AG04450 (cell line): Measurements from ENCODE around the gene FGF14. TPM values are rescaled to one million over a fixed set of nuclear protein-coding genes. Genes with fewer than 3 reads are reported as not detected.
A peak's percentile ranks its signal among the peaks of the same experiment; 100 is the strongest.
"Not testable (repeated sequence)": the region's sequence is repeated elsewhere in the genome, so short reads cannot be mapped to it uniquely, and the experiment has no call there.

ENCODE experiments used
- CTCF ChIA-PET: fragments of 300-600, 350-600 bp; formaldehyde crosslinking; extraction: SDS; loops from one replicate; lab custom pipeline; 2022; ENCODE audit warnings: antibody characterized with exemption, inconsistent platforms; lab: Charles Lee
- POLR2A ChIA-PET: fragments of 350-600 bp; formaldehyde crosslinking; extraction: SDS; loops from one replicate; lab custom pipeline; 2021; ENCODE audit warnings: antibody characterized with exemption, inconsistent platforms; lab: Yijun Ruan, JAX
- DNase-seq: peaks from one replicate; pipeline ENCODE4 v3.0.0-alpha.2; 2011; ENCODE audit warnings: low read depth, low spot score
- H3K27ac ChIP-seq: one replicate; pipeline ENCODE4 v1.5.1; 2012; ENCODE audit warnings: low read depth, low read length, control low read depth
- H3K27me3 ChIP-seq: one replicate; pipeline ENCODE4 v1.6.0; 2012; ENCODE audit warnings: low read length; ENCODE audit not compliant: control insufficient read depth, insufficient read depth
- H3K4me3 ChIP-seq: 2 replicates; pipeline ENCODE4 v1.5.1; 2011; ENCODE audit warnings: mild to moderate bottlenecking, low read depth, low read length, control low read depth
- H3K9me3 ChIP-seq: 2 replicates; pipeline ENCODE4 v1.5.1; 2012; ENCODE audit warnings: low read length; ENCODE audit not compliant: control insufficient read depth, insufficient read depth
- CTCF ChIP-seq: IDR thresholded peaks from 2 replicates; pipeline ENCODE4 v1.5.1; 2011; ENCODE audit warnings: low read depth, low read length, control low read depth, inconsistent platforms
- polyA plus RNA-seq: library from polyadenylated mRNA; depleted of rRNA; stranded (reverse); fragments of >200 nt; gene quantifications from 2 replicates; pipeline ENCODE4 v1.2.3, GENCODE V29; 2011

The FGF14 gene
- polyA plus RNA-seq, 1 experiment = 0.01 TPM

- H3K27me3 ChIP-seq = no peaks in the 10 kb centered on the region
- no peak overlapping the region for H3K4me3 ChIP-seq
- DNase-seq = no peak
- ChIA-PET POLR2A (no interaction called here), CTCF (interaction anchor here (1.2 to 2.4 kb wide), 2 partner anchors 466 to 946 kb away, joined by 3 to 9 read pairs; no protein-coding TSS in a partner anchor)
- TF ChIP-seq CTCF = no peak
- H3K9me3 ChIP-seq = no peaks in the 10 kb centered on the region
- H3K27ac ChIP-seq = no peak overlapping the region
These were observed 311.3 kb downstream of the FGF14 start for GRCh38 chr13:102090532-102090931.

- no peak overlapping the region for H3K4me3 ChIP-seq
- H3K9me3 ChIP-seq = no peaks in the 10 kb centered on the region
- DNase-seq = no peak
- POLR2A ChIA-PET = no interaction called here
- TF ChIP-seq CTCF = no peak
- H3K27me3 ChIP-seq = no peaks in the 10 kb centered on the region
- H3K27ac ChIP-seq = no peak overlapping the region
- CTCF ChIA-PET = interaction anchor here (0.6 to 2.4 kb wide), 5 partner anchors 11 to 945 kb away, joined by 3 to 9 read pairs (median 5); no protein-coding TSS in a partner anchor
These were observed 312.1 kb downstream of the FGF14 start for GRCh38 chr13:102089722-102090121.

GRCh38 chr13:102089177-102089576, 312.7 kb downstream of the FGF14 start:
- Histone ChIP-seq H3K9me3 (no peaks in the 10 kb centered on the region), H3K27me3 (no peaks in the 10 kb centered on the region), H3K27ac (no peak overlapping the region), H3K4me3 (no peak overlapping the region)
- DNase-seq = no peak
- POLR2A ChIA-PET = no interaction called here
- CTCF ChIA-PET = interaction anchor here (0.6 to 2.4 kb wide), 5 partner anchors 11 to 945 kb away, joined by 3 to 9 read pairs (median 5); no protein-coding TSS in a partner anchor
- 0 out of 2 replicates have a peak, but pooled peaks have one; percentile 6 for TF ChIP-seq CTCF

GRCh38 chr13:102073251-102073650, 328.6 kb downstream of the FGF14 start:
- H3K27ac ChIP-seq = no peak overlapping the region
- H3K9me3 ChIP-seq = peaks cover 5% of the 10 kb centered on the region; the same call in 1 of the 2 replicates
- DNase-seq = no peak
- POLR2A ChIA-PET = no interaction called here
- no peaks in the 10 kb centered on the region for H3K27me3 ChIP-seq
- CTCF ChIA-PET = no interaction called here
- H3K4me3 ChIP-seq = no peak overlapping the region
- no peak for TF ChIP-seq CTCF

- Histone ChIP-seq H3K4me3 (no peak overlapping the region), H3K9me3 (peaks cover 8% of the 10 kb centered on the region; the same call in 1 of the 2 replicates), H3K27me3 (no peaks in the 10 kb centered on the region), H3K27ac (no peak overlapping the region)
- TF ChIP-seq CTCF = no peak
- ChIA-PET POLR2A (no interaction called here), CTCF (no interaction called here)
- DNase-seq = no peak
These were observed 330.1 kb downstream of the FGF14 start for GRCh38 chr13:102071711-102072110.

- CTCF ChIA-PET, DNase-seq, POLR2A ChIA-PET, H3K9me3 ChIP-seq, H3K27me3 ChIP-seq, H3K27ac ChIP-seq, H3K4me3 ChIP-seq: not testable (repeated sequence)
These were observed 333.5 kb downstream of the FGF14 start for GRCh38 chr13:102068323-102068722.
